Hepatocyte (in vitro differentiated cells): ENCODE measurements around the gene TNS3.

ENCODE experiments used
- EZH2 ChIP-seq: fragments of 200-600 bp; sonication (generic); IDR thresholded peaks from 2 replicates; pipeline ENCODE4 v1.6.1; 2016; ENCODE audit warnings: antibody characterized with exemption, mild to moderate bottlenecking, borderline replicate concordance
- TF ChIP-seq, protein P1 (sequence below): fragments of 200-600 bp; sonication (generic); IDR thresholded peaks from 2 replicates; pipeline ENCODE4 v1.5.1; 2016; ENCODE audit warnings: antibody characterized with exemption, mild to moderate bottlenecking; ENCODE audit not compliant: poor library complexity

DNA sequence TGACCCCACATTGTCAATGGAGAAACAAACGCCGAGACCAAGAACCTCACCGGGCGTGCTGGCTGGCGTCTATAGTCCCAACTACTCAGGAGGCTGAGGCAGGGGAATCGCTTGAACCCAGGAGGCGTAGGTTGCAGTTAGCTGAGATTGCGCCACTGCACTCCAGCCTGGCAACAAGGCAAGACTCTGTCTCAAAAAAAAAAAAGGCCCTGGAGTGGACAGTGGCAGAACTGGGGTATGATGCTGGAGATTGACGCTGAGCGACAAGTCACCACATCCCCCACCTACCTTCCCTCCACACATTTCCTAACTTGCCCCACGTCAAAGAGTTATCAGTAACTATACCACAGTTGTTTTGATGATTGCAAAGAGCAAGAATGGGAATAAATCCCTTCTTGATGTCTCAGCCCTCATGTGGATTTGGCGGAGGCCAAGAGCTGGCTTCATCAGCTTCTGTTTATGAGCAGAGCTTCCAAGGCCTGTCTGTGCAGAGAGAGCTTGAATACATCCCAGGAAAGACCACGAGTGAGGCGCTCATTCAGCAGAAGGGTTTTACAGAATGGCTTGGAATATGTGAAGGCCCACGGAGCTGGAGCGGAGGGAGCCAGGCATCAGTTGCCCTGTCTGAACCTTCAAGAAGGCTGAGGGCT lies 28.0 kb upstream of the TNS3 start:
- TF ChIP-seq EZH2, result no peak
- TF ChIP-seq, protein P1, sequence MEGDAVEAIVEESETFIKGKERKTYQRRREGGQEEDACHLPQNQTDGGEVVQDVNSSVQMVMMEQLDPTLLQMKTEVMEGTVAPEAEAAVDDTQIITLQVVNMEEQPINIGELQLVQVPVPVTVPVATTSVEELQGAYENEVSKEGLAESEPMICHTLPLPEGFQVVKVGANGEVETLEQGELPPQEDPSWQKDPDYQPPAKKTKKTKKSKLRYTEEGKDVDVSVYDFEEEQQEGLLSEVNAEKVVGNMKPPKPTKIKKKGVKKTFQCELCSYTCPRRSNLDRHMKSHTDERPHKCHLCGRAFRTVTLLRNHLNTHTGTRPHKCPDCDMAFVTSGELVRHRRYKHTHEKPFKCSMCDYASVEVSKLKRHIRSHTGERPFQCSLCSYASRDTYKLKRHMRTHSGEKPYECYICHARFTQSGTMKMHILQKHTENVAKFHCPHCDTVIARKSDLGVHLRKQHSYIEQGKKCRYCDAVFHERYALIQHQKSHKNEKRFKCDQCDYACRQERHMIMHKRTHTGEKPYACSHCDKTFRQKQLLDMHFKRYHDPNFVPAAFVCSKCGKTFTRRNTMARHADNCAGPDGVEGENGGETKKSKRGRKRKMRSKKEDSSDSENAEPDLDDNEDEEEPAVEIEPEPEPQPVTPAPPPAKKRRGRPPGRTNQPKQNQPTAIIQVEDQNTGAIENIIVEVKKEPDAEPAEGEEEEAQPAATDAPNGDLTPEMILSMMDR, result no peak
